Body of pancreas (tissue), 4 donors: Measurements from ENCODE around the gene GOLPH3. TPM values are rescaled to one million over a fixed set of nuclear protein-coding genes. Genes with fewer than 3 reads are reported as not detected.
"Not testable (repeated sequence)": the region's sequence is repeated elsewhere in the genome, so short reads cannot be mapped to it uniquely, and the experiment has no call there.

Experiments used
- ATAC-seq: fragments of 150-250 bp; one replicate; pipeline ENCODE4 v1.9.1; 2016
- DNase-seq, 4 donors: peaks; one replicate each; pipeline ENCODE4 v3.0.0-alpha.2; 2019
- H3K27ac ChIP-seq, 4 donors: fragments of 200-600 bp; sonication (generic); 1 replicate in 3 of 4; 2 replicates in 1 of 4; pipeline versions ENCODE4 v1.5.1 to v1.6.1; 2016 to 2019; ENCODE audit warnings: mild to moderate bottlenecking in 1 of 4, mixed read lengths in 1 of 4, moderate library complexity in 1 of 4
- H3K27me3 ChIP-seq, 2 donors: fragments of 200-600 bp; sonication (generic); one replicate each; pipeline ENCODE4 v1.6.0; 2016; ENCODE audit warnings: mild to moderate bottlenecking in 1 of 2
- H3K36me3 ChIP-seq, 2 donors: fragments of 200-600 bp; sonication (generic); replicated peaks in 1 of 2; 2 replicates each; pipeline ENCODE4 v1.5.1; 2016; ENCODE audit warnings: low read depth in 2 of 2; ENCODE audit not compliant: insufficient read depth in 1 of 2
- H3K4me1 ChIP-seq: fragments of 200-600 bp; sonication (generic); one replicate; pipeline ENCODE4 v1.6.0; 2016
- H3K4me3 ChIP-seq, 2 donors: fragments of 200-600 bp; sonication (generic); 1 replicate in 1 of 2; 2 replicates in 1 of 2; pipeline ENCODE4 v1.5.1; 2016 to 2019
- H3K9me3 ChIP-seq, 3 donors: fragments of 200-600 bp; sonication (generic); 1 replicate in 2 of 3; 2 replicates in 1 of 3; pipeline ENCODE4 v1.5.1; 2016
- POLR2A ChIP-seq, 3 donors: fragments of 450-650 bp; IDR thresholded peaks; one replicate each; pipeline ENCODE4 v1.6.1; 2016; ENCODE audit warnings: antibody characterized with exemption in 3 of 3, mild to moderate bottlenecking in 2 of 3
- WGBS, 2 donors: methylation state at CpG; one replicate each; pipeline ENCODE4 v1.1.5; 2017; 5-methylcytosine and 5-hydroxymethylcytosine counted together
- intact Hi-C: fragments of 100-400 bp; cut with DNase I; formaldehyde crosslinking; loops from one replicate; pipeline ENCODE4 v1.15.1; 2023
- total RNA-seq, 2 donors: library from RNA; depleted of rRNA; stranded (reverse); fragments of >200 nt; gene quantifications; one replicate each; pipeline ENCODE4 v1.1.0, GENCODE V29; 2016
- TF ChIP-seq, protein P1 (sequence below), 7 experiments: fragments of 450-650 bp in 4 of 7; fragments of 200-600 bp in 3 of 7; sonication (generic) in 3 of 7; IDR thresholded peaks; one replicate each; pipeline ENCODE4 v1.5.1; 2016 to 2019; ENCODE audit warnings: antibody characterized with exemption in 7 of 7

GOLPH3 gene
- total RNA-seq, 2 donors from 2014 or later, result 74.2 to 78.4 TPM

DNA sequence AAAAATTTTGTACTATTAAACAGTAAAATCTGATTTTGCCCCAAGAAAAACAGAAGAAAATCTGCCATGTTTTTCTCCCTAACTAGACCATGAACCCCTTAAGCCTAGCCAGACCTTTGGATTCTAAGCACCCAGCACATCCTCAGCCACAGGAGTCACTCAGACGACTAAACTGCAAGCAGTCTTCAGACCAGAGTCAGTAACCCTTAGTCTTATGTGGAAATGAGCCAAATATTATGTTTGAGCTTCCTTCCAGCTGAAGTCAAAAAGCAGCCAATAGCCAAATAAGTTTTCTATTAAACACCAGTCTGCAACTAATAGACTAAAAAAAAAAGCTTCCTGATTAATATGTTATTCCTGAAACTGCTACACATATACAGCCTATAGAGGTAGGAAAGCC, 47.4 kb downstream of the GOLPH3 start:
- no peak for TF ChIP-seq POLR2A (IDR thresholded peaks at IDR 0.05)
- TF ChIP-seq, protein P1, sequence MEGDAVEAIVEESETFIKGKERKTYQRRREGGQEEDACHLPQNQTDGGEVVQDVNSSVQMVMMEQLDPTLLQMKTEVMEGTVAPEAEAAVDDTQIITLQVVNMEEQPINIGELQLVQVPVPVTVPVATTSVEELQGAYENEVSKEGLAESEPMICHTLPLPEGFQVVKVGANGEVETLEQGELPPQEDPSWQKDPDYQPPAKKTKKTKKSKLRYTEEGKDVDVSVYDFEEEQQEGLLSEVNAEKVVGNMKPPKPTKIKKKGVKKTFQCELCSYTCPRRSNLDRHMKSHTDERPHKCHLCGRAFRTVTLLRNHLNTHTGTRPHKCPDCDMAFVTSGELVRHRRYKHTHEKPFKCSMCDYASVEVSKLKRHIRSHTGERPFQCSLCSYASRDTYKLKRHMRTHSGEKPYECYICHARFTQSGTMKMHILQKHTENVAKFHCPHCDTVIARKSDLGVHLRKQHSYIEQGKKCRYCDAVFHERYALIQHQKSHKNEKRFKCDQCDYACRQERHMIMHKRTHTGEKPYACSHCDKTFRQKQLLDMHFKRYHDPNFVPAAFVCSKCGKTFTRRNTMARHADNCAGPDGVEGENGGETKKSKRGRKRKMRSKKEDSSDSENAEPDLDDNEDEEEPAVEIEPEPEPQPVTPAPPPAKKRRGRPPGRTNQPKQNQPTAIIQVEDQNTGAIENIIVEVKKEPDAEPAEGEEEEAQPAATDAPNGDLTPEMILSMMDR (IDR thresholded peaks at IDR 0.05), result no peak
- H3K9me3 ChIP-seq, result no peaks in the 10 kb centered on the region
- intact Hi-C loops, result no loop called here
- ATAC-seq (no peak), DNase-seq (no peak)
- no peak overlapping the region for H3K4me3 ChIP-seq
- H3K36me3 ChIP-seq, result peaks cover 0 to 4% of the 10 kb centered on the region in 2 donors
- no peak overlapping the region for H3K27ac ChIP-seq
- peaks cover 26% of the 10 kb centered on the region for H3K4me1 ChIP-seq
- WGBS, 2 donors, result 23 to 25% methylated on average over 1 of the region's 1 CpG
- no peaks in the 10 kb centered on the region for H3K27me3 ChIP-seq

DNA sequence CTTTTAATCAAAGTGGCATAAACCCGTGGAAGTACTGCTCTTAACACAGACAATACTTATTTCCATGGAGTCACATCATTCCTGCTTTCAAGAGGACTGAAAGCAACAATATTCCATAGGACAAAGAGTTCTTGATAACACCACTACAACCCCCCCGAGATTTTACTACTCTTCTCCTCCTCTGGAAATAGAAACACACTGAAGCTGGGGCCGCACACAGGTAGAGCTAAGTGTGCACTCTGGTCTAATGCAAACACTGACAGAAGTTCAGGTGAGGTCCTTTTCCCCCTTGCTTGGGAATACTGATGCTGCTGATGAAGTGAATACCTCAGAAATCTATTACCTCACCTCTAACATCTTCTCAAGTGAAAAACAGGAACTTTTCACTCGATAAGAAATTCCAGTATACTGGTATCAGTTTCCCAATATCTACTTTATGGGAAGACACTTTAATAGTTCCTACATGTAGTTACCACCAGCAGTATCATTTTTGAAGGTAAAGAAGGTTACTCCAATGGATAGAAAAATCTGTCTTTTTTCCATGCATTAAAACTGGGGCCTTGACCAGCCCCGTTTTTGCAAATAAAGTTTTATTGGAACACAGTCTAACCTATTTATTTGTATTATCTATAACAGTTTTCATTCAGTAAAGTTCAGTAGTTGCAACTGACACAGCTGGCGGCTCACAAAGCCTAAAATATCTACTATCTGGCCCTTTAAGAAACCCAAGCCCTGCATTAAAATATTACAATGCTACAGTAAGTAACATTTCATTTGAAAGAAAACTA, 50.0 kb downstream of the GOLPH3 start:
- no peak for DNase-seq
- Histone ChIP-seq H3K4me1 (peaks cover 17% of the 10 kb centered on the region), H3K27ac (no peak overlapping the region), H3K36me3 (peaks cover 0 to 4% of the 10 kb centered on the region in 2 donors), H3K9me3 (no peaks in the 10 kb centered on the region), H3K27me3 (no peaks in the 10 kb centered on the region), H3K4me3 (no peak overlapping the region)
- intact Hi-C loops, result no loop called here
- TF ChIP-seq POLR2A (IDR thresholded peaks at IDR 0.05), result no peak
- TF ChIP-seq, protein P1 (IDR thresholded peaks at IDR 0.05), result no peak
- WGBS, 2 donors, result 74 to 79% methylated on average over 6 of the region's 6 CpGs
- ATAC-seq, result no peak

- intact Hi-C loops, result no loop called here
- Histone ChIP-seq H3K36me3 (peaks cover 0 to 4% of the 10 kb centered on the region in 2 donors), H3K27me3 (no peaks in the 10 kb centered on the region), H3K4me1 (peaks cover 13% of the 10 kb centered on the region), H3K27ac (no peak overlapping the region), H3K9me3 (no peaks in the 10 kb centered on the region), H3K4me3 (no peak overlapping the region)
- no peak for DNase-seq
- no peak for ATAC-seq
- TF ChIP-seq, protein P1 (IDR thresholded peaks at IDR 0.05), result no peak
- TF ChIP-seq POLR2A (IDR thresholded peaks at IDR 0.05), result no peak
- 68 to 69% methylated on average over 8 of the region's 8 CpGs for WGBS, 2 donors
Measured at GRCh38 chr5:32123058-32123805, 50.9 kb downstream of the GOLPH3 start.

DNA sequence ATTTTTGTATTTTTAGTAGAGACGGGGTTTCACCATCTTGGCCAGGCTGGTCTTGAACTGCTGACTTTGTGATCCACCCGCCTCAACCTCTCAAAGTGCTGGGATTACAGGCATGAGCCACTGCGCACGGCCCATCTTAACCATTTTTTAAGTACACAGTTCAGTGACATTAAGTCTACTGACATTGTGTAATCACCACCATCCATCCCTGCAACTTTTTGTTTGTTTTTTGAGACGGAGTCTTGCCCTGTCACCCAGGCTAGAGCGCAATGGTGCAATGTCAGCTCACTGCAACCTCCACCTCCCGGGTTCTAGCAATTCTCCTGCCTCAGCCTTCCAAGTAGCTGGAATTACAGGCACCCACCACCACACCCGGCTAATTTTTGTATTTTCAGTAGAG, 55.2 kb downstream of the GOLPH3 start:
- H3K9me3 ChIP-seq, ATAC-seq, DNase-seq, H3K36me3 ChIP-seq, intact Hi-C loops, H3K27ac ChIP-seq, H3K27me3 ChIP-seq, H3K4me3 ChIP-seq: not testable (repeated sequence)
- 88 to 96% methylated on average over 8 of the region's 8 CpGs for WGBS, 2 donors
- peaks cover 14% of the 10 kb centered on the region for H3K4me1 ChIP-seq

DNA sequence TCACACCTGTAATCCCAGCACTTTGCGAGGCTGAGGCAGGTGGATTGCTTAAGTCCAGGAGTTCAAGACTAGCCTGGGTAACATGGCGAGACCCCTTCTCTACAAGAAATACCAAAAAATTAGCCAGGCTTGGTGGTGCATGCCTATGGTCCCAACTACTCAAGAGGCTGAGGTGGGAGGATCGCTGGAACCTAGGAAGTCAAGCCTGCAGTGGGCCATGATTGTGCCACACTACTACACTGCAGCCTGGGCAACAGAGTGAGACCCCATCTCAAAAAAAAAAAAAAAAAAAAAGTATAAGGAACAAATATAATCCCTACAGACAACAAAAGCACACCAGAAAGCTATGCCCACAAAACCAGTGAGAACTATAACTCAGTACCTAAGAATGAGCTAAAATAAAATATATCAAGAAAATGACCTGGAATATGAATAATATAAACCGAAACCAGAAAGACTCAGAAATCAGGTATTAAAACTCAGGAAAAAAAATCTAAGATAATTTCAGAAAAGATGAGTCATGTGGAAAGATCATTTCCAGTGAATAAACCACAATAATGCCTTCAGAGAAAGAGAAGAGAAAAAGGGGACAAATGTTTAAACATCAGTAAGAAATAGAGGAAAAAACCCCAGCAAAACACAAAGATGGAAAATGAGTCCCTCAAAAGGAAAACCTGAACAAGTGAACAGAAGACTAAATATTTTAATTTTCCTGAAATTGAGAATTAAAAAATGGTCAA, 57.4 kb downstream of the GOLPH3 start:
- intact Hi-C loops, result no loop called here
- Histone ChIP-seq H3K9me3 (no peaks in the 10 kb centered on the region), H3K4me1 (peaks cover 6% of the 10 kb centered on the region), H3K36me3 (peaks cover 0 to 2% of the 10 kb centered on the region in 2 donors), H3K4me3 (no peak overlapping the region), H3K27ac (no peak overlapping the region), H3K27me3 (no peaks in the 10 kb centered on the region)
- TF ChIP-seq, protein P1 (IDR thresholded peaks at IDR 0.05), result no peak
- TF ChIP-seq POLR2A (IDR thresholded peaks at IDR 0.05), result no peak
- 96 to 98% methylated on average over 4 of the region's 4 CpGs for WGBS, 2 donors
- ATAC-seq (no peak), DNase-seq (no peak)
